Fibroblast of skin of right biceps (primary cell): Measurements from ENCODE around the gene PALM.
"Not testable (repeated sequence)": the region's sequence is repeated elsewhere in the genome, so short reads cannot be mapped to it uniquely, and the experiment has no call there.

Experiments
- DNase-seq: peaks from one replicate; pipeline ENCODE4 v3.0.0-alpha.2; 2013

PALM gene, protein sequence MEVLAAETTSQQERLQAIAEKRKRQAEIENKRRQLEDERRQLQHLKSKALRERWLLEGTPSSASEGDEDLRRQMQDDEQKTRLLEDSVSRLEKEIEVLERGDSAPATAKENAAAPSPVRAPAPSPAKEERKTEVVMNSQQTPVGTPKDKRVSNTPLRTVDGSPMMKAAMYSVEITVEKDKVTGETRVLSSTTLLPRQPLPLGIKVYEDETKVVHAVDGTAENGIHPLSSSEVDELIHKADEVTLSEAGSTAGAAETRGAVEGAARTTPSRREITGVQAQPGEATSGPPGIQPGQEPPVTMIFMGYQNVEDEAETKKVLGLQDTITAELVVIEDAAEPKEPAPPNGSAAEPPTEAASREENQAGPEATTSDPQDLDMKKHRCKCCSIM

DNA sequence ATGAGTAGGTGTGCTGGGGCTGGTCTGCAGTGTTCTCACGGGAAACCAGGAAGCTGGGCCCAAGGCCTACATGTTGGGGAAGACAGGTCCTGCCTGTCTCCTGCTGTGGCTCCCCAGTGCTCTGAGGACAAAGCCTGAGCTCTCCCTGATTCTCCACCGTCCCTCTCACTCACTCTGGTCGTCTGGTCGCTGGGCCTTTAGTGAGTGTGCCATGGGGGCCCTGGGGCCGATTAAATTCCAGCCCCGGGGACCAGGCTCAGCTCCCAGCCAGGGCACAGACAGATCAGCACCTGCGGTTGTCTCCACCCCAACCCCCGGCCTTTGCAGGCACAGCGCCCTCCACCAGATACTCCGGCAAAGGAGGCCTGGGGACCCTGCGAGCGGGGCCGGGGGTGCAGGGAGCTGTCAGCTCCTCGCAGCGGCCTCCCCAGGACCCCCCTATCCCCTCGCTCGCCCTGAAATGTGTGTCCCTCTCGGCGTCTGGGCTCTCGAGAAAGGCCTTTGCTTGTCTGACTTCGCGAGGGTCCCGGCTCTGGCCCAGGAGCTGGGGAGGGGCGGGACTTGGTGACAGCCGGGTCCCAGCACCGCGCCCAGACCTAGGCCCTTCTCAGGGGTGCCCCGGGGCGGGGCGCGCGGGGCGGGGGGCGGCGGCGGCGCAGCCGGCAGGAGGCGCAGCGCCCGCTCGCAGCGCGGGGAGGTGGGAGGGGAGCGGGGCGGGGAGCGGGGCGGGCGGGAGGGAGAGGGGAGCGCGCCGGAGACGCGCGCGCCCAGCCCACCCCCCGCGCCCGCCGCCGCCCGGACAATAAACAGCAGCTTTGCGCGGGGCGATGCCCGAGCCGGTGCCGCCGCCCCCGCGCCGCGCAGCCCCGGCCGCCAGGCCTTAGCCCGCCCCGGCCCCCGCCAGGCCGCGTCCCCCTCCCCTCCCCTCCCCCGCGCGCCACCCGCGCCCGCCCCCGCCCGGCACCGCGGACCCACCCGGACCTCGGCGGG lies at the start of gene PALM:
TSS of gene PALM (plus strand) at position 782 of the 990 bp plus-strand sequence. CDS start 212 bp downstream, outside the sequence.
- peak; percentile 28 for DNase-seq

DNA sequence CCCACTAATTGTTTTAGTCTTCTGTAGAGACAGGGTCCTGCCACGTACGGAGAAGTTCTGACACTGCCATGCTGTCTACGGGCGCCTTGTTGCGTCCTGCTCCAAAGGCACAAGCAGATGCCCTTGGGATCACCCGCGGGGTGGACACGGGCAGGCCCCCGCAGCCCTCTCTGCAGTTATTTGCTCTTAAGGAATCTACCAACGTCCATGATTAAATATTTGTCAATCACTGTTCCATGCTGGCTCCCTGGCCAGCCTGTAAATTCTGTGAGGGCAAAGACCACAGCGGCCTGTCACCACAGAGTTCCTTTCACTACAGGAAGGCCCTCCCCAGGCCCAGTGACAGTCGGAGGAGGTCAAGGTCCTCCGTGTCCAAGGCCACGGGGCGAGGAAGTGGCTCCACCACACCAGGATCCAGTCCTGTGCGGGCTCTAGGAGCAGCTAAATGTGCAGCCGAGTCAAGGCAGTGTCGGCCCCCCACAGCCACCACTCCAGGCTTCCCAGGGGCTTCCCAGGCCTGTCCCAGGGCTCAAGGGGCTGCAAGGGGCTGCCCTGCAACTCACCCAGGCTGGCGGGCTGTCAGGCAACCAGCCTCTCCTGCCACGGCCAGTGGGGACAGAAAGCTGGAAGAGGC lies 47.8 kb upstream of the PALM start:
- DNase-seq: no peak

DNA sequence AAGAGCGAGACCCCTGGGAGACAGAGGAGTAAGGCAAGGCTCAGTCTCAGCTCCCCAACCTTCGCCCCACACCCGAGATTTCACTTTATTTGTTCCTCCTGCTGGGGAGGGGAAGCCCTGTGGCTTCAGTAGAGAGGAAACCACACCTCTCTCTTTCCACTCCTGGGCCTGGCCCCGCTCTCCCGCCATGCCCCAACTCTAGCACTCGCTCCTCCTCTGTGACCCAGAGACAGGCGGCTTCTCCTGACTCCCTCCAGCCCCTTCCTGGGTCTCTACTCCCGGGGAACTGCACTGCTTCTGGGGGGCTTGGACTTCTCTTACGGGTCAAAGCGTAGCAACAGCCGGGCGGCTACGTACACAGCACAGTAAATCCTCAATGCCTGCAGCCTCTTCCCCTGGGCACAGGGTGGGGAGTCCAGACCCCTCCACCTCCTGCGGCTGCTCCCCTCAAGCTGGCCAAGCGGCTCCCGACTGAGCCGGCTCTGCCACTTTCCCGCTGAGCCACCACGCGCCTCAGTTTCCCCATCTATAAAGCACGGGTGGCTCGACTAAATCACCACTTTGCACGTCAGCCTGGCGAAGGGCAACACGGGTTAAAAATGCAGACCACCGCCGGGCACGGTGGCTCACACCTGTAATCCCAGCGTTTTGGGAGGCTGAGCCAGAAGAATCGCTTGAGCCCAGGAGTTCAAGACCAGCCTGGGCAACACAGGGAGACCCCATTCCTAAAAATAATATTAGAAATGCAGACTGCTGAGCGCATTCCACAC lies 47.1 kb upstream of the PALM start:
- no peak for DNase-seq

DNA sequence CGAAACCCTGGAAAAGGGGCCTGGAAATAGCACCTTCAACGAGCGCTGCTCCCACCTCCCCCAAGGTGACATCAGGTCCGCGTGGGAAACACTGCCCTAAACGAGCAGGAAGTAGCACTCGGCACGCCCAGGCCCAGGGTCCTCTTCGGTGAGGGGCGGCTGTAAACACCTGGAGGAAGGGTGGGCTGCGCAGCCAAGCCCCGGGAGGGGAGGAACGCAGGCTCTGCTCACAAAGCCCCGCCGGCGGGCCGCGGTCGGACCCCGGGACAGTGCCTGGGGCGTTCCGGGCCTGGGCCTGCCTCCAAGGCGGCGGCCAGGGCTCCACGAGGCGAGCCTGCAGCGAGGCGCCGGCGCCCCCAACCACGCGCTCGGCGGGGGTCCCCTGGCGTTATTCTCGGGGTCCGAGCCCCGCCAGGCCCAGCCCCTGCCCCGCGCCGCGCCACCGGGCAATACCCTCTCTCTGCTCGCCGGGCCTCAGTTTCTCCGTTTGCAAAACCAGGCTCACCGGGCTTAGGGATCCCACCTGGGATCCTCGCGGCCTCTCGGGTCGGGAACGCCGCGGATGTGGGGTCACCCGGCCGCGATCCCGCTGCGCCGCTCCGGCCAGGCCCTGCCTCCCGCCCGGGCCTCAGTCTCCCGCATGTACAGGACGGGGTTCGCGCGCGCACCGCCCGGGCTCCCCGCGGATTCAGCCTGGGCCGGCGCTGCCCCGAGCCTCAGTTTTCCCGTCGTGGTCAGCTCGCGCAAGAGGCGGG lies 46.4 kb upstream of the PALM start:
- DNase-seq: peak; percentile 53

DNA sequence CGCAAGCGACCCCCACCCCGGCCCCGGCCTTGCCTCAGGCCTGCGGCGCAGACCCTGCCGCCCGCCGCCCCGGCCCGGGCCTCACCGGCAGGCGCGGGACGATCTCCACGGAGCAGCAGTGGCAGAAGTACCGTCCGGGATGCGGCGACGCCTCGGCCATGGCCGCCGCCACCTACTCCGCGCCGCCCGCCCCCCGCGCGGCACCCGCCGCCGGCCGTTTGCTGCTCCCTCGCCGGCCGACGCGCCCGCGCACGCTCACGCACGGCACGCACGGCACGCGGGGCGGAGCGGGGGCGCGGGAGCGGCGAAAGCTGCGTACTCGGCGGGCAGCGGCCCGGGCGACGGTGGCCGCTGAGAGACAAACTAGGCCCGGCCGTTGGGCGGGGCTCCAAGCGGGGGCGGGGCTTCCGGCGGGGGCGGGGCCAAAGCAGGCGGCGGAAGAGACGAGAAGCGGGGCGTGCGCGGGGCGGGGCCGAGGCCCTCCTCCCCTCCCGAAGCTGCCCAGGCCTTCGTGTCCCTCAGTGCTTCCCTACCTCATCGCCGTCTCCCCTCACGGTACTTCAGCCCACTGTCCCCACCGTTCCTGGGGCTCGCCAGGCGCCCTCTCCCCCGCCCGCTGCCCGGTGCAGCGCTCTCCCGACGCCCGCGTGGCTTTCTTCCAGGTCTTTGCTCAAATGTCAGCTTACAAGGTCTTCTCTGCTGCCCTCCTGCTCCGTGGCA lies 45.6 kb upstream of the PALM start, which contains the start of gene RNF126:
TSS of gene RNF126 (minus strand) at position 253 of the 720 bp plus-strand sequence. CDS start at position 160, 93 bp downstream.
- peak; percentile 94 for DNase-seq

DNA sequence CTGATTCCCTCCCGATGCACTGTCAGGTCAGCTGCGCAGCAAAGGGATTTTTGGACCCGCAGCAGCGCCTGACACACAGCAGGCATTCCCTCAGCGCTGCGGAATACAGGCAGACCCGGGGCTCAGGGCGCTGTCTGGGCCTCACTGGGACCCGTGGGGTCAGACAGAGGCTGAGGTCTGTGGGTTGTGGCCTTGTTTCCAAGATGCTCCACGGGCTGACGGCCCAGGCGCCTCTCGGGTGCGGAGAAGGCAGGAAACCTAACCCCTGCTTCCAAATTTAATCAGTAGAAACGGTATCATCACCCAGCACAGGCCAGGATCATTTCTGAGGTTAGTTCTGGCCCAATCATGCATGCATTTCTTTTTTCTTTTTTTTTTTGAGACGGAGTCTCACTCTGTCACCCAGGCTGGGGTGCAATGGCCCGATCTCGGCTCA lies 45.0 kb upstream of the PALM start:
- DNase-seq: no peak

DNA sequence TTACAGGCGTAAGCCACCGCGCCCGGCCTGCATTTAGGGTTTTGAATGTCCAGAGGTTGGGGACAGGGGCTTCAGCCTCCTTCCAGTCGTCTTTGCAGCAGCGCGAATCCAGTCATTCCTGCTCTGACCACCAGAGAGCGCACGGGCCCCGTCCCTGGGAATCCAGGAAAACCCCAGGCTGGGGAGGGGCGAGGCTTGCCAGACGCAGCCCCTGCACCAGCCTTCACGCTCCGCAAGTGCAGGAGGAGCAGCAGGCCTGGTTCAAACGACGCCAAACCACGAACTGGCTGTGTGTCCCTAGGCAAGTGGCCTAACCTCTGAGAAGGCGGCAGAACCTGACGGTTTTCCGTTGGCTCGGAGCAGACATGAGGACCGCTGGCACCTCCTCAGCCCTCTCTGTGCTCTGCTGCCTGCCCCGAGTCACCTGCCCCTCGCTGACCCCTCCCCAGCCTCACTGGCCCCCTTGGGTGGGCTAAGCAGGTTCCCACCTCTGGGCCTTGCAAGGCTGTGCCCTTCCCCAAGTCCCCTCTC lies 43.8 kb upstream of the PALM start:
- peak; percentile 74 for DNase-seq

DNA sequence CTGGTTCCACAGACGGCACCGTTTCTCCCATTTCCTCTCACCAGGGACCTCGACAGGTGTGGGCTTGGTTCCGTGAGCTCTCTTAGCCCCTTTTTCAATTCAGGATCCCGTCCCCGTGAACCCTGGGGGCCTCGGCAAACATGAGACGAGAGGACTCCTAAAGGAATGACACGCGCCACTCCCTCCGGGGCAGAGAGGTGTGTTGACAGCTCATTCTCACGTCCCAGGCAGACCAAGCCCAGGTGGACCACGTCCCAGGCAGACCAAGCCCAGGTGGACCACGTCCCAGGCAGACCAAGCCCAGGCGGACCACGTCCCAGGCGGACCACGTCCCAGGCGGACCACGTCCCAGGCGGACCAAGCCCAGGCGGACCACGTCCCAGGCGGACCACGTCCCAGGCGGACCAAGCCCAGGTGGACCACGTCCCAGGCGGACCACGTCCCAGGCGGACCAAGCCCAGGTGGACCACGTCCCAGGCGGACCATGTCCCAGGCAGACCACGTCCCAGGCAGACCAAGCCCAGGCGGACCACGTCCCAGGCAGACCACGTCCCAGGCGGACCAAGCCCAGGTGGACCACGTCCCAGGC lies 41.7 kb upstream of the PALM start:
- DNase-seq: not testable (repeated sequence)

DNA sequence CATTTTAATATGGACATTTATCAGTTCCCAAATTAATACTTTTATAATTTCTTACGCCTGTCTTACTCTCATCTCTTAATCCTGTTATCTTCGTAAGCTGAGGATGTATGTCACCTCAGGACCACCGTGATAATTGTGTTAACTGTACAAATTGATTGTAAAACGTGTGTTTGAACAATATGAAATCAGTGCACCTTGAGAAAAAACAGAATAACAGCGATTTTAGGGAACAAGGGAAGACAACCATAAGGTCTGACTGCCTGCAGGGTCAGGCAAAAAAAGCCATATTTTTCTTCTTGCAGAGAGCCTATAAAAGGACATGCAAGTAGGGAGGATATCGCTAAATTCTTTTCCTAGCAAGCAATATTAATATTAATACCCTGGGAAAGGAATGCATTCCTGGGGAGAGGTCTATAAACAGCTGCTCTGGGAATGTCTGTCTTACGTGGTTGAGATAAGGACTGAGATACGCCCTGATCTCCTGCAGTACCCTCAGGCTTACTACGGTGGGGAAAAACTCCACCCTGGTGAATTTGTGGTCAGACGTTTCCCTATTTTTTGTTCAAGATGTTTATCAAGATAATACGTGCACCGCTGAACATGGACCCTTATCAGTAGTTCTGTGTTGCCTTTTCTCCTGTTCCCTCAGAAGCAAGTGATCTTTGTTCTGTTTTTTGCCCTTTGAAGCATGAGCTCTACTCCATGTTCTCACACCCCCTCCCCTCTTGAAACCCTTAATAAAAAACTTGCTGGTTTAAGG lies 39.9 kb upstream of the PALM start:
- not testable (repeated sequence) for DNase-seq

DNA sequence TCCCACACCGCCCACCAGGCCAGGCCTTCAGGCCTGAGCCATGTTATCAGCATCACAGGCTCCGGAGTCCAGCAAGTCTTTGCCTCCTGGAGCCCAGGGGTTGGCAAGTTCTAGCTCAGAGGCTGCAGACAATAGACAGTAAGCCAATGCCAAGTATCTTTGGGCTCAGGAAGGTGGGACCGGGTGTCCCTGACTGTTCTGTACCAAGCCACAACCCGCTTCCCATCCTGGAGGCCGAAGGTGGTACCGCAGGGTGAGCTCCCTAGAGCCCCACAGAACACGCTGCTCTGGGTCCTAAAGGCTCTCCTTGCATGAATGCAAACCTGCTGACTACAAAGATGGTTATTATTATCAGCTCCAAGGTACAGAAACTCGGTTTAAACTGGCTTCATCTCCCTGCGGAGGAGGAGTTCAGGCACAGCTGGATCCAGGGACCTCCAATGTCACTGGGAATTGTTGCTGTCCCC lies 38.1 kb upstream of the PALM start:
- DNase-seq: no peak

DNA sequence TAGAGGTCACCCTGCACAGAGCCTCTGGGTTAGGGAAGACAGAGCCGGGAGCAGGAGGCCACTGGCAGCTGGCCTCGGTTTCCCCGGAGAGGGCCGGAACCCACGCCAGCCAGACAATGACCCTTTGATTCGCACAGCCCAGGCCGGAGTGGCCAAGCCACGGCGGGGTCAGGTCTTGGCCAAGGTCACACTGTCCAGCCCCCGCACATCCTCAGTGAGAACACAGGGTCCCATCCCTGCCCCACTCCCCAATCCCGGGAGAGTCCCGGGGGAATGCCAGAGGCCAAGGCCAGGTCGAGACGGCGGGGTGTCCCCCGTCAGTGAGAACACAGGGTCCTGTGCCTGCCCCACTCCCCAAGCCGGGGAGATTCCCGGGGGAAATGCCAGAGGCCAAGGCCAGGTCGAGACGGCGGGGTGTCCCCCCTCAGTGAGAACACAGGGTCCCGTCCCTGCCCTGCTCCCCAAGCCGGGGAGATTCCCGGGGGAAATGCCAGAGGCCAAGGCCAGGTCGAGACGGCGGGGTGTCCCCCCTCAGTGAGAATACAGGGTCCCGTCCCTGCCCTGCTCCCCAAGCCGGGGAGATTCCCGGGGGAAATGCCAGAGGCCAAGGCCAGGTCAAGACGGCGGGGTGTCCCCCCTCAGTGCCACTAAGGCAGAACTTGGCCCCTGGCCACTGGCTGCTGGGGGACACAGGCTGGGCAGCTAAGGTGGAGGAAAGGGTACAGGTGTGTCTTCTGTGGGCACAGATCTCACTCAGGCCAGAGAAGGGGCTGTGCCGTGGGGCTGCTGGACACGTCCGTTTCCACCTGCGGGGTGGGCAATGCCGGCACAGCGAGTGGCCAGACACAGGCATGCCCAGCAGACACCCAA lies 34.2 kb upstream of the PALM start:
- no peak for DNase-seq

DNA sequence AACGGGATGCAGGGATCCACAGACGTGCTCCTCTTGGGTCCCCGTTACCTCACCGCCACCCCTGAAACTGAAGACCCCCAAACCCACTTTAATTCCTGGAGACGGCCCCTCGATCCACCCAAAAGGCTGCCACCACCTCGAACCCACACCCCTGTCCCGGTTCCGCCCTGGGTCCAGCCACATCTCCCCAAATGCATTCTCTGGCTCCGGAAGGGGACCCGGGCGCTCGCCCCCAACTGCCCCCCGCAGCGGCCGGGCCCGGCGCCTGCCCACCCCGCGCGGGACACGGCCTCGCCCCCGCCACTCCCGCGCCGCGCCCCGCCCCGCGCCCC lies 32.8 kb upstream of the PALM start:
- DNase-seq: no peak

DNA sequence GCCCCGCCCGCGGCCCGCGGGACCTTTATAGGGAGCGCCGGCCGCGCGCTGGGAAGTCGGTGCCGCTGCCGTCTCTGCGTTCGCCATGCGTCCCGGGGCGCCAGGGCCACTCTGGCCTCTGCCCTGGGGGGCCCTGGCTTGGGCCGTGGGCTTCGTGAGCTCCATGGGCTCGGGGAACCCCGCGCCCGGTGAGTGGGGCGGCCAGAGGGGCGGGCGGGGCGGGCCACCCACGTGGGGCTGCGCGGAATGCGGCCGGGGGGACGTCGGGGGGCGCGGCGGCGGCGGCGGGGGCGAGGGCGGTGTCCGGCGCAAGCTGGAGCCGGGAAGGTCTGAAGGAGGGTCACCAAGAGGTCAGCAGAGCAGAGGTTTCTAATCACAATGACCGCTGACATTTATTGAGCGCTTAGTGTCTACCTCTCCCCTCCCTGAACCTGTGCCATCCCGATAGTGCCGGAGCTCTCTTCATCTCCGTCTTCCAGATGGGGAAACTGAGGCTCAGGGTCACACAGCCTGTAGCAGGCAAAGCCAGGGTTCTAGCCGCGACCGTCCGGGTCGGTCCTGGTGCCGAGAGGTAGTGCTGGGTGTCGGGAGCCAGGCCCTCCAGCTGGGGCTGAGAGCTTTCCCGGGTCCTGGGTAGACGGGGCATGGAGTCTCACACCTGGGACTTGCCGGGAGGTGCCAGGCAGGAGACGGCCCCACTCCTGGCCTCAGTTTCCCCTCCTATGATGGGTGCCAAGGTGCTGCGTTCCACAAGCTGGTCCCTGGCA lies 32.2 kb upstream of the PALM start, which contains the start of gene FSTL3:
TSS of gene FSTL3 (plus strand) at position 54 of the 767 bp plus-strand sequence. CDS start at position 86, 32 bp downstream.
- DNase-seq: no peak

DNA sequence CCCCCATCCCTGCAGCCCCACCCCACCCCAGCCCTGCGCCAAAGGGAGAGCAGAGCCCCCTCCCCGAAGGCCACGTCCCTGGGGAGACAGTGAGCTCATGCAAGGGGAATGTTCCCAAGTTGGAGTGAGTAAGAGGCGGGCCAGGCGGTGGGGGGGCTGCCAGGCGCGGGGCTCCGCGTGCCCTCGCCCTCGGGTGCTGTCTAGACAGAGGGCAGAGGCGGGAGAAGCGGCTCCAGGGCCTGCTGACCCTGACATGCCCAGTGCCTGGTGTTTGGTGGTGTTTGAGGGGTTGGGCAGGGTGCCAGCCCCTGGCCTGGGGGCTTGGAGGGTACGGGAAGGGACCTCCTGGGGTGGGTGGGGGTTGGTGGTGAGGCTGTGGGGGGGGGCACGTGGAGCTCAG lies 31.5 kb upstream of the PALM start:
- peak; percentile 93 for DNase-seq

DNA sequence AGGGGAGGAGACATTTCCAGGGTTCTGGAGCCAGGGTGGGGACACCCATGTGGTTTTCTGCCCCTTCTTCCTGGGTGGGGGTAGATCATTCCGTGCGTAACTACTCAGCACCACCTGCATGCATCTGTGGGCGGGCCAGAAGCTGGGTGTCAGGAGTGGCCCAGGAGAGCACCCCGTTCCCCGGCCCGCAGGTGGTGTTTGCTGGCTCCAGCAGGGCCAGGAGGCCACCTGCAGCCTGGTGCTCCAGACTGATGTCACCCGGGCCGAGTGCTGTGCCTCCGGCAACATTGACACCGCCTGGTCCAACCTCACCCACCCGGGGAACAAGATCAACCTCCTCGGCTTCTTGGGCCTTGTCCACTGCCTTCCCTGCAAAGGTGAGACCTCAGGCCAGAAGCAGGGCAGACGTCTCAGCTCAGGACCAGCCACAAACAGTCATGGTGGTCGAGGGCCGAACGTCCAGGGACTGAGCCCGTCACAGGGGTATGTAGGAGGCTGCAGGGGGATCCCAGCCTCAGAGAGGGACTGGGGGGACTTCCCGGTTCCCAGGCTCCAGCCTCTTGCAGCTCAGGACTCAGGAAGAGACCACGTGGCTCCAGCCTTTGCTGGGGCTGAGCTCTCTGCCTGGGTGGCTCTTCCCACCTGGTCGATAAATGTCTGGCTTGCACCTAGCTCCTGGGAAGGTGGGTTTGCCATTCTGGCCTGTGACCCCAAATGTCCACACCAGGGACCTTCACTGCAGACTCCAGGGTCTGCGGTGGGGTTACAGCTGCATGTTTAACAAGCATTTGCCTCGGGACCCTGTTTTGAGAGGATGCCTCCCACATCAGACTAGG lies 30.9 kb upstream of the PALM start:
- peak; percentile 61 for DNase-seq

DNA sequence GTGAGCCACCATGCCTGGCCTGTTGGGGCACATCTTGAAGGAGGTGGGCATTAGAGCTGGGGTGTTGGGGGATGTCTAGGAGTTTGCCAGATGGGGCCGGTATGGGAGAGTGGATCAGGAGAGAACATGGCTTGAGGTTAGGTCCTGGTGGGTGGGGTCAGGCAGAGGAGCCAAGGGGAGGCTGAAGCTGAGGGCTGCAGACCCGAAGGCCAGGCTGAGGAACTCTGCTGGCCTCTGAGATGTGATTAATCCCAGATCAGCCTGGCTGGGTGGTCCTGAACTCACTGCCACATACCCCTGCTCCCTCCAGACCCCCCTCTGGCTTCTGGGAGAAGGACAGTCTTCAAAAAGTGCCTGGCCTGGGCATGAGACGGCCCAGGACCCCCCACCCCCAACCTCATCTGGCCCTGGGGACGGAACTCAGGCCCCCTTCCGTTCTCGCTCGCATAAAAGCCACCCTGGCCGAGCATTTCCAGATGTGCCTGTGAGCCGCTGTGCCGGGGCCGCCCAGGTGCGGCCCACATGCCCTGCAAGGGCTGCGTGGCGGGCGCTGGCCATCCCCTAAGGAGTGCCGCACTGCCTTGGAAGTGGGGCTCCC lies 29.8 kb upstream of the PALM start:
- DNase-seq: no peak
